ENCODE results near the gene CCDC85C.

The CCDC85C gene

GRCh38 chr14:99465288-99465687 is 138.7 kb downstream of the CCDC85C start:
- no peak overlapping the region for H3K4me3 ChIP-seq (ENCODE audit: low read depth, low read length)
- no peak for TF ChIP-seq CTCF (IDR thresholded peaks at IDR 0.05; ENCODE audit: low read depth, low read length)

GRCh38 chr14:99463974-99464373 is 140.0 kb downstream of the CCDC85C start:
- no peak for TF ChIP-seq CTCF (IDR thresholded peaks at IDR 0.05; ENCODE audit: low read depth, low read length)

GRCh38 chr14:99462210-99462609 is 141.8 kb downstream of the CCDC85C start:
- no peak for TF ChIP-seq CTCF (IDR thresholded peaks at IDR 0.05; ENCODE audit: low read depth, low read length)

More at GRCh38 chr14:99463974-99464373, 140.0 kb downstream of the CCDC85C start:
- no peak overlapping the region for H3K4me3 ChIP-seq (ENCODE audit: low read depth, low read length)

GRCh38 chr14:99461411-99462085 is 142.5 kb downstream of the CCDC85C start:
- no peak for TF ChIP-seq CTCF (IDR thresholded peaks at IDR 0.05; ENCODE audit: low read depth, low read length)
- no peak overlapping the region for H3K4me3 ChIP-seq (ENCODE audit: low read depth, low read length)

More at GRCh38 chr14:99462210-99462609, 141.8 kb downstream of the CCDC85C start:
- no peak overlapping the region for H3K4me3 ChIP-seq (ENCODE audit: low read depth, low read length)

GRCh38 chr14:99460793-99461192 is 143.2 kb downstream of the CCDC85C start:
- H3K4me3 ChIP-seq (ENCODE audit: low read depth, low read length), result no peak overlapping the region
- no peak for TF ChIP-seq CTCF (IDR thresholded peaks at IDR 0.05; ENCODE audit: low read depth, low read length)

GRCh38 chr14:99459481-99460100 is 144.4 kb downstream of the CCDC85C start:
- H3K4me3 ChIP-seq (ENCODE audit: low read depth, low read length), result no peak overlapping the region
- no peak for TF ChIP-seq CTCF (IDR thresholded peaks at IDR 0.05; ENCODE audit: low read depth, low read length)

- H3K4me3 ChIP-seq (ENCODE audit: low read depth, low read length), result no peak overlapping the region
- TF ChIP-seq CTCF (IDR thresholded peaks at IDR 0.05; ENCODE audit: low read depth, low read length), result no peak
These were observed 149.8 kb downstream of the CCDC85C start for GRCh38 chr14:99454246-99454645.
